SK-N-SH (cell line): ENCODE data around the gene GYPC. TPM values are rescaled to one million over a fixed set of nuclear protein-coding genes. Genes with fewer than 3 reads are reported as not detected.

Source experiments
- CTCF ChIA-PET: fragments of 300-600, 350-600 bp; formaldehyde crosslinking; extraction: SDS; loops from one replicate; lab custom pipeline; 2021; lab: Yijun Ruan, JAX
- POLR2A ChIA-PET: fragments of 350-600 bp; sonication (Branson Sonifier 250); formaldehyde crosslinking; extraction: SDS; loops from one replicate; lab custom pipeline; 2020; ENCODE audit warnings: antibody characterized with exemption, inconsistent platforms; lab: Yijun Ruan, JAX
- DNase-seq: peaks from one replicate; pipeline ENCODE4 v3.0.0; 2012
- H2AFZ ChIP-seq: fragments of 200-600 bp; sonication (generic); 2 replicates; pipeline ENCODE4 v1.8.1; 2016; ENCODE audit warnings: antibody characterized with exemption, mild to moderate bottlenecking, low read depth
- H3F3A ChIP-seq: fragments of 200-600 bp; sonication (generic); replicated peaks from 2 replicates; pipeline ENCODE3; 2016; ENCODE audit warnings: antibody characterized with exemption, mild to moderate bottlenecking; ENCODE audit not compliant: insufficient read depth
- H3K27ac ChIP-seq, 2 experiments: fragments of 200-500 bp in 1 of 2; fragments of 200-600 bp in 1 of 2; sonication (Bioruptor generic) in 1 of 2; sonication (generic), shearing (Covaris generic) in 1 of 2; 2 replicates each; pipeline versions ENCODE4 v1.5.1 to v1.6.1; 2014 to 2016; ENCODE audit warnings: low read depth in 2 of 2, inconsistent platforms in 1 of 2, low read length in 1 of 2, mild to moderate bottlenecking in 1 of 2, mixed read lengths in 1 of 2
- H3K27me3 ChIP-seq: fragments of 200-600 bp; sonication (generic), shearing (Covaris generic); 2 replicates; pipeline ENCODE4 v1.6.1; 2016; ENCODE audit warnings: mixed run types; ENCODE audit not compliant: insufficient read depth
- H3K36me3 ChIP-seq, 2 experiments: fragments of 200-500 bp in 1 of 2; fragments of 200-600 bp in 1 of 2; sonication (Bioruptor generic) in 1 of 2; sonication (generic) in 1 of 2; replicated peaks in 1 of 2; 2 replicates each; pipeline versions ENCODE3 to v1.5.1; 2014 to 2016; ENCODE audit warnings: low read length in 1 of 2, mild to moderate bottlenecking in 1 of 2; ENCODE audit not compliant: insufficient read depth in 2 of 2, control insufficient read depth in 1 of 2
- H3K4me1 ChIP-seq, 2 experiments: fragments of 200-500 bp in 1 of 2; fragments of 200-600 bp in 1 of 2; sonication (Bioruptor generic) in 1 of 2; sonication (generic), shearing (Covaris generic) in 1 of 2; 2 replicates each; pipeline versions ENCODE4 v1.5.1 to v1.6.1; 2014 to 2016; ENCODE audit warnings: low read depth in 1 of 2, low read length in 1 of 2, mixed run types in 1 of 2; ENCODE audit not compliant: insufficient read depth in 2 of 2, control insufficient read depth in 1 of 2
- H3K4me2 ChIP-seq: fragments of 200-600 bp; sonication (generic), shearing (Covaris generic); 2 replicates; pipeline ENCODE4 v1.6.1; 2017; ENCODE audit warnings: mixed run types
- H3K4me3 ChIP-seq, 2 experiments: fragments of 200-500 bp in 1 of 2; fragments of 200-600 bp in 1 of 2; sonication (Bioruptor generic) in 1 of 2; sonication (generic), shearing (Covaris generic) in 1 of 2; 2 replicates each; pipeline versions ENCODE4 v1.5.1 to v1.8.1; 2014 to 2016; ENCODE audit warnings: low read depth in 2 of 2, inconsistent platforms in 1 of 2, low read length in 1 of 2, mild to moderate bottlenecking in 1 of 2, mixed read lengths in 1 of 2, moderate library complexity in 1 of 2
- H3K79me2 ChIP-seq: fragments of 200-600 bp; sonication (generic); 2 replicates; pipeline ENCODE4 v1.8.1; 2017; ENCODE audit warnings: mild to moderate bottlenecking; ENCODE audit not compliant: insufficient read depth
- H3K9ac ChIP-seq: fragments of 200-600 bp; sonication (generic); 2 replicates; pipeline ENCODE4 v1.6.1; 2017; ENCODE audit warnings: mixed run types
- H3K9me2 ChIP-seq: fragments of 200-600 bp; sonication (generic); 2 replicates; pipeline ENCODE4 v1.6.1; 2017; ENCODE audit warnings: mixed run types
- H3K9me3 ChIP-seq: fragments of 200-600 bp; sonication (generic); 2 replicates; pipeline ENCODE4 v1.6.1; 2017; ENCODE audit warnings: mixed run types, mild to moderate bottlenecking, moderate library complexity
- H4K20me1 ChIP-seq: fragments of 200-600 bp; sonication (generic); 2 replicates; pipeline ENCODE4 v1.6.1; 2017; ENCODE audit warnings: mild to moderate bottlenecking, mixed run types; ENCODE audit not compliant: insufficient read depth
- EP300 ChIP-seq, 2 experiments: IDR thresholded peaks; 2 replicates each; pipeline versions ENCODE4 v1.4.0 to v1.6.1; 2012; ENCODE audit warnings: borderline replicate concordance in 1 of 2, low read depth in 1 of 2, low read length in 1 of 2
- EZH2phosphoT487 ChIP-seq: fragments of 200-600 bp; sonication (generic); IDR thresholded peaks from 2 replicates; pipeline ENCODE4 v1.6.1; 2017; ENCODE audit warnings: low read depth, mixed run types, mild to moderate bottlenecking, antibody characterized with exemption, moderate library complexity, borderline replicate concordance
- JUND ChIP-seq: IDR thresholded peaks from 2 replicates; pipeline ENCODE4 v1.4.0; 2012
- MEF2A ChIP-seq: IDR thresholded peaks from 2 replicates; pipeline ENCODE4 v1.4.0; 2012; ENCODE audit warnings: low read depth, borderline replicate concordance
- MXI1 ChIP-seq: IDR thresholded peaks from 2 replicates; pipeline ENCODE4 v1.6.1; 2012; ENCODE audit warnings: mild to moderate bottlenecking, low read depth, low read length, improper control_type of control experiment
- NFIC ChIP-seq: IDR thresholded peaks from 2 replicates; pipeline ENCODE4 v1.4.0; 2012; ENCODE audit warnings: borderline replicate concordance
- NRF1 ChIP-seq: IDR thresholded peaks from 2 replicates; pipeline ENCODE4 v1.6.1; 2012; ENCODE audit warnings: low read depth, mild to moderate bottlenecking, low read length
- POLR2AphosphoS5 ChIP-seq: IDR thresholded peaks from 2 replicates; pipeline ENCODE4 v1.6.1; 2012; ENCODE audit warnings: low read depth, low read length
- RAD21 ChIP-seq: IDR thresholded peaks from 2 replicates; pipeline ENCODE4 v1.6.1; 2012; ENCODE audit warnings: mild to moderate bottlenecking, low read length
- RFX5 ChIP-seq: IDR thresholded peaks from 2 replicates; pipeline ENCODE4 v1.6.1; 2012; ENCODE audit warnings: mild to moderate bottlenecking, improper control_type of control experiment, low read length
- RXRA ChIP-seq: IDR thresholded peaks from 2 replicates; pipeline ENCODE4 v1.4.0; 2012; ENCODE audit warnings: low read depth, mild to moderate bottlenecking, borderline replicate concordance
- SMC3 ChIP-seq: IDR thresholded peaks from 2 replicates; pipeline ENCODE4 v1.6.1; 2012; ENCODE audit warnings: low read depth, low read length, improper control_type of control experiment
- TAF1 ChIP-seq: IDR thresholded peaks from 2 replicates; pipeline ENCODE4 v1.6.1; 2012; ENCODE audit warnings: low read depth, mild to moderate bottlenecking, low read length, moderate library complexity, borderline replicate concordance
- TCF12 ChIP-seq: IDR thresholded peaks from 2 replicates; pipeline ENCODE4 v1.4.0; 2012
- TEAD4 ChIP-seq: IDR thresholded peaks from 2 replicates; pipeline ENCODE4 v1.4.0; 2012; ENCODE audit warnings: mild to moderate bottlenecking, borderline replicate concordance; ENCODE audit not compliant: insufficient read depth
- WGBS: methylation state at CpG from one replicate; pipeline ENCODE4 v1.1.6; 2017; ENCODE audit warnings: low lambda C conversion rate; 5-methylcytosine and 5-hydroxymethylcytosine counted together
- polyA plus RNA-seq, 3 experiments: library from polyadenylated mRNA; depleted of rRNA; stranded (reverse); fragments of >200 nt; gene quantifications; 2 replicates each; pipeline ENCODE4 v1.2.3, GENCODE V29; 2012
- TF ChIP-seq, protein P1 (sequence below): fragments of 150-350 bp; IDR thresholded peaks from 2 replicates; pipeline ENCODE4 v1.6.1; 2017; ENCODE audit warnings: antibody characterized with exemption, low read length, low read depth, borderline replicate concordance
- TF ChIP-seq, protein P2 (sequence below): IDR thresholded peaks from 2 replicates; pipeline ENCODE4 v1.4.0; 2012; ENCODE audit warnings: low read depth, borderline replicate concordance
- TF ChIP-seq, protein P3 (sequence below): IDR thresholded peaks from 2 replicates; pipeline ENCODE4 v1.6.1; 2012; ENCODE audit warnings: mild to moderate bottlenecking, low read depth, low read length, moderate library complexity
- TF ChIP-seq, protein P4 (sequence below): fragments of 150-350 bp; IDR thresholded peaks from 2 replicates; pipeline ENCODE4 v1.6.1; 2016; ENCODE audit warnings: mild to moderate bottlenecking, low read depth, low read length
- TF ChIP-seq, protein P5 (sequence below): fragments of 200-600 bp; sonication (generic); IDR thresholded peaks from 2 replicates; pipeline ENCODE4 v1.6.1; 2017; ENCODE audit warnings: antibody characterized with exemption, mild to moderate bottlenecking, moderate library complexity

Gene GYPC
- polyA plus RNA-seq, 1 of the 3 experiments (the other 2 are of a cell fraction), result not detected

DNA sequence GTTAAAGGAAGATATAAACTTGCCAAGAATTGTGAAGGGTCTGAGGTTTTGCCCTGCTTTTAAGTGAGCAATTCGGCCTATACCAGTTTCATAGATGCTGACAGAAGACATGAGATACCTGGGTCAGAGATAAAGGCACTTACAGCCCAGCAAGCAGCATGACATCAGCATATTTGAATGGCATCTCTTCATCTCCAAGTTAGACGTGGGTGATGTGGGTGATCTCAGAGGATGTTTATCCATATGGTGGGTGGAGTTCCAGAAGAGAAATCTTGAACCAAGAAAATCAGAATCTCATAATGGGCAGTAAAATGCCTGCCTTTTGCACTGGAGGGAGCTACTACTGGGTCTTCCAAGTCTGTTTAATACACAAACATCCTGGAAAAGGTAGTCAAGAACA, 44.7 kb downstream of the GYPC start:
- H3F3A ChIP-seq, result no peaks in the 10 kb centered on the region
- no peak for TF ChIP-seq RAD21
- TF ChIP-seq TEAD4, result no peak
- TF ChIP-seq, protein P1, sequence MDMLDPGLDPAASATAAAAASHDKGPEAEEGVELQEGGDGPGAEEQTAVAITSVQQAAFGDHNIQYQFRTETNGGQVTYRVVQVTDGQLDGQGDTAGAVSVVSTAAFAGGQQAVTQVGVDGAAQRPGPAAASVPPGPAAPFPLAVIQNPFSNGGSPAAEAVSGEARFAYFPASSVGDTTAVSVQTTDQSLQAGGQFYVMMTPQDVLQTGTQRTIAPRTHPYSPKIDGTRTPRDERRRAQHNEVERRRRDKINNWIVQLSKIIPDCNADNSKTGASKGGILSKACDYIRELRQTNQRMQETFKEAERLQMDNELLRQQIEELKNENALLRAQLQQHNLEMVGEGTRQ, result no peak
- TF ChIP-seq RXRA, result no peak
- no peak for TF ChIP-seq NFIC
- no peak for TF ChIP-seq TAF1
- TF ChIP-seq EP300 (IDR thresholded peaks at IDR 0.05; ENCODE audit: borderline replicate concordance in 1 of 2, low read depth in 1 of 2, low read length in 1 of 2), result no peak
- TF ChIP-seq, protein P2, sequence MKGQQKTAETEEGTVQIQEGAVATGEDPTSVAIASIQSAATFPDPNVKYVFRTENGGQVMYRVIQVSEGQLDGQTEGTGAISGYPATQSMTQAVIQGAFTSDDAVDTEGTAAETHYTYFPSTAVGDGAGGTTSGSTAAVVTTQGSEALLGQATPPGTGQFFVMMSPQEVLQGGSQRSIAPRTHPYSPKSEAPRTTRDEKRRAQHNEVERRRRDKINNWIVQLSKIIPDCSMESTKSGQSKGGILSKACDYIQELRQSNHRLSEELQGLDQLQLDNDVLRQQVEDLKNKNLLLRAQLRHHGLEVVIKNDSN, result no peak
- no peak for TF ChIP-seq POLR2AphosphoS5
- no peak for TF ChIP-seq EZH2phosphoT487
- TF ChIP-seq, protein P3, sequence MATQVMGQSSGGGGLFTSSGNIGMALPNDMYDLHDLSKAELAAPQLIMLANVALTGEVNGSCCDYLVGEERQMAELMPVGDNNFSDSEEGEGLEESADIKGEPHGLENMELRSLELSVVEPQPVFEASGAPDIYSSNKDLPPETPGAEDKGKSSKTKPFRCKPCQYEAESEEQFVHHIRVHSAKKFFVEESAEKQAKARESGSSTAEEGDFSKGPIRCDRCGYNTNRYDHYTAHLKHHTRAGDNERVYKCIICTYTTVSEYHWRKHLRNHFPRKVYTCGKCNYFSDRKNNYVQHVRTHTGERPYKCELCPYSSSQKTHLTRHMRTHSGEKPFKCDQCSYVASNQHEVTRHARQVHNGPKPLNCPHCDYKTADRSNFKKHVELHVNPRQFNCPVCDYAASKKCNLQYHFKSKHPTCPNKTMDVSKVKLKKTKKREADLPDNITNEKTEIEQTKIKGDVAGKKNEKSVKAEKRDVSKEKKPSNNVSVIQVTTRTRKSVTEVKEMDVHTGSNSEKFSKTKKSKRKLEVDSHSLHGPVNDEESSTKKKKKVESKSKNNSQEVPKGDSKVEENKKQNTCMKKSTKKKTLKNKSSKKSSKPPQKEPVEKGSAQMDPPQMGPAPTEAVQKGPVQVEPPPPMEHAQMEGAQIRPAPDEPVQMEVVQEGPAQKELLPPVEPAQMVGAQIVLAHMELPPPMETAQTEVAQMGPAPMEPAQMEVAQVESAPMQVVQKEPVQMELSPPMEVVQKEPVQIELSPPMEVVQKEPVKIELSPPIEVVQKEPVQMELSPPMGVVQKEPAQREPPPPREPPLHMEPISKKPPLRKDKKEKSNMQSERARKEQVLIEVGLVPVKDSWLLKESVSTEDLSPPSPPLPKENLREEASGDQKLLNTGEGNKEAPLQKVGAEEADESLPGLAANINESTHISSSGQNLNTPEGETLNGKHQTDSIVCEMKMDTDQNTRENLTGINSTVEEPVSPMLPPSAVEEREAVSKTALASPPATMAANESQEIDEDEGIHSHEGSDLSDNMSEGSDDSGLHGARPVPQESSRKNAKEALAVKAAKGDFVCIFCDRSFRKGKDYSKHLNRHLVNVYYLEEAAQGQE, result no peak
- no peak for TF ChIP-seq SMC3
- TF ChIP-seq, protein P4, sequence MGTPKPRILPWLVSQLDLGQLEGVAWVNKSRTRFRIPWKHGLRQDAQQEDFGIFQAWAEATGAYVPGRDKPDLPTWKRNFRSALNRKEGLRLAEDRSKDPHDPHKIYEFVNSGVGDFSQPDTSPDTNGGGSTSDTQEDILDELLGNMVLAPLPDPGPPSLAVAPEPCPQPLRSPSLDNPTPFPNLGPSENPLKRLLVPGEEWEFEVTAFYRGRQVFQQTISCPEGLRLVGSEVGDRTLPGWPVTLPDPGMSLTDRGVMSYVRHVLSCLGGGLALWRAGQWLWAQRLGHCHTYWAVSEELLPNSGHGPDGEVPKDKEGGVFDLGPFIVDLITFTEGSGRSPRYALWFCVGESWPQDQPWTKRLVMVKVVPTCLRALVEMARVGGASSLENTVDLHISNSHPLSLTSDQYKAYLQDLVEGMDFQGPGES, result no peak
- TF ChIP-seq, protein P5, sequence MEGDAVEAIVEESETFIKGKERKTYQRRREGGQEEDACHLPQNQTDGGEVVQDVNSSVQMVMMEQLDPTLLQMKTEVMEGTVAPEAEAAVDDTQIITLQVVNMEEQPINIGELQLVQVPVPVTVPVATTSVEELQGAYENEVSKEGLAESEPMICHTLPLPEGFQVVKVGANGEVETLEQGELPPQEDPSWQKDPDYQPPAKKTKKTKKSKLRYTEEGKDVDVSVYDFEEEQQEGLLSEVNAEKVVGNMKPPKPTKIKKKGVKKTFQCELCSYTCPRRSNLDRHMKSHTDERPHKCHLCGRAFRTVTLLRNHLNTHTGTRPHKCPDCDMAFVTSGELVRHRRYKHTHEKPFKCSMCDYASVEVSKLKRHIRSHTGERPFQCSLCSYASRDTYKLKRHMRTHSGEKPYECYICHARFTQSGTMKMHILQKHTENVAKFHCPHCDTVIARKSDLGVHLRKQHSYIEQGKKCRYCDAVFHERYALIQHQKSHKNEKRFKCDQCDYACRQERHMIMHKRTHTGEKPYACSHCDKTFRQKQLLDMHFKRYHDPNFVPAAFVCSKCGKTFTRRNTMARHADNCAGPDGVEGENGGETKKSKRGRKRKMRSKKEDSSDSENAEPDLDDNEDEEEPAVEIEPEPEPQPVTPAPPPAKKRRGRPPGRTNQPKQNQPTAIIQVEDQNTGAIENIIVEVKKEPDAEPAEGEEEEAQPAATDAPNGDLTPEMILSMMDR, result no peak
- TF ChIP-seq JUND, result no peak
- no peak for TF ChIP-seq TCF12
- no peak for TF ChIP-seq RFX5
- no peak for TF ChIP-seq MXI1
- TF ChIP-seq MEF2A, result no peak
- TF ChIP-seq NRF1, result no peak
- TF ChIP-seq, all 33 proteins: peak for 0
- DNase-seq, result no peak
- Histone ChIP-seq H3K4me3 (no peak overlapping the region), H3K9me3 (no peaks in the 10 kb centered on the region), H3K4me2 (no peak overlapping the region), H3K27ac (no peak overlapping the region), H2AFZ (no peak overlapping the region), H3K79me2 (no peaks in the 10 kb centered on the region), H3K36me3 (no peaks in the 10 kb centered on the region), H4K20me1 (no peaks in the 10 kb centered on the region), H3K9me2 (no peaks in the 10 kb centered on the region), H3K9ac (no peak overlapping the region), H3K4me1 (no peaks in the 10 kb centered on the region), H3K27me3 (no peaks in the 10 kb centered on the region)
- POLR2A ChIA-PET, result no interaction called here
- CTCF ChIA-PET, result no interaction called here
- 10% methylated on average over 2 of the region's 2 CpGs for WGBS
